DOHH2 (cell line): ENCODE measurements around the gene DLGAP1.

ENCODE experiments used
- CTCF ChIP-seq: fragments of 200-600 bp; sonication (generic); IDR thresholded peaks from one replicate; pipeline ENCODE4 v1.5.1; 2014; ENCODE audit warnings: antibody characterized with exemption, mild to moderate bottlenecking, low read depth, low read length; ENCODE audit not compliant: poor library complexity, severe bottlenecking
- EZH2phosphoT487 ChIP-seq: fragments of 200-600 bp; sonication (generic); IDR thresholded peaks from 2 replicates; pipeline ENCODE4 v1.6.1; 2017; ENCODE audit warnings: borderline replicate concordance, mild to moderate bottlenecking, antibody characterized with exemption, low read length, moderate library complexity, mixed read lengths

GRCh38 chr18:4374564-4374963, 80.5 kb downstream of the DLGAP1 start:
- TF ChIP-seq CTCF: no peak
- TF ChIP-seq EZH2phosphoT487: no peak
